HCT116 (cell line): ENCODE results near the gene CXCR4. TPM values are rescaled to one million over a fixed set of nuclear protein-coding genes. Genes with fewer than 3 reads are reported as not detected.

Experiments
- ATAC-seq: fragments of 200-7000 bp; cut with Tn5 transposase; 2 replicates; pipeline ENCODE4 v1.9.1; 2020; ENCODE audit warnings: mild to moderate bottlenecking, moderate library complexity
- BruUV-seq: library from RNA; stranded (reverse); fragments of 400-500 nt; replicated peaks from 2 replicates; lab custom pipeline; 2021; lab: Mats Ljungman, UMichigan
- CTCF ChIA-PET: fragments of 300-600 bp; sonication (Branson Sonifier 250); formaldehyde crosslinking; loops from one replicate; lab custom pipeline; 2021; ENCODE audit warnings: antibody characterized with exemption; lab: Charles Lee
- POLR2A ChIA-PET: fragments of 300-600, 350-600 bp; sonication (Branson Sonifier 250); formaldehyde crosslinking; loops from one replicate; lab custom pipeline; 2021; ENCODE audit warnings: antibody characterized with exemption; lab: Charles Lee
- RAD21 ChIA-PET, 2 experiments: fragments of 300-600 bp; sonication (Branson Sonifier 250); formaldehyde crosslinking; loops; one replicate each; lab custom pipeline; 2023; ENCODE audit warnings: low total read pairs in 2 of 2; ENCODE audit not compliant: uncharacterized antibody in 2 of 2, unreplicated experiment in 2 of 2, low non-redundant PET in 1 of 2; lab: Charles Lee
- DNase-seq: peaks from one replicate; pipeline ENCODE4 v3.0.0-alpha.2; 2010; ENCODE audit warnings: low read depth, low spot score
- H2AFZ ChIP-seq: fragments of 200-600 bp; shearing (Covaris generic), sonication (generic); 2 replicates; pipeline ENCODE4 v1.6.1; 2017; ENCODE audit warnings: low read depth, mixed run types, mixed read lengths, antibody characterized with exemption, low read length; ENCODE audit not compliant: poor library complexity, severe bottlenecking
- H3K27ac ChIP-seq: 2 replicates; pipeline ENCODE4 v1.5.1; 2012; ENCODE audit warnings: low read depth, low read length
- H3K27me3 ChIP-seq: fragments of 200-600 bp; sonication (generic); 2 replicates; pipeline ENCODE4 v1.6.1; 2016; ENCODE audit warnings: mixed run types, low read length, mixed read lengths; ENCODE audit not compliant: insufficient read depth
- H3K36me3 ChIP-seq, 2 experiments: fragments of 200-500 bp in 1 of 2; fragments of 200-600 bp in 1 of 2; sonication (Bioruptor generic) in 1 of 2; sonication (generic) in 1 of 2; 2 replicates each; pipeline versions ENCODE4 v1.5.1 to v1.6.1; 2014 to 2016; ENCODE audit warnings: low read length in 2 of 2, inconsistent platforms in 1 of 2, mixed read lengths in 1 of 2, mixed run types in 1 of 2; ENCODE audit not compliant: insufficient read depth in 2 of 2, control insufficient read depth in 1 of 2
- H3K4me1 ChIP-seq, 2 experiments: fragments of 200-600 bp in 1 of 2; sonication (generic) in 1 of 2; 2 replicates each; pipeline versions ENCODE4 v1.5.1 to v1.6.1; 2012 to 2017; ENCODE audit warnings: low read length in 2 of 2, inconsistent platforms in 1 of 2, mild to moderate bottlenecking in 1 of 2, mixed read lengths in 1 of 2, mixed run types in 1 of 2, moderate library complexity in 1 of 2; ENCODE audit not compliant: insufficient read depth in 2 of 2, control insufficient read depth in 1 of 2
- H3K4me2 ChIP-seq: fragments of 200-600 bp; sonication (generic); 2 replicates; pipeline ENCODE4 v1.6.1; 2017; ENCODE audit warnings: mixed run types, low read length, mixed read lengths
- H3K4me3 ChIP-seq, 2 experiments: fragments of 200-600 bp in 1 of 2; sonication (generic) in 1 of 2; replicated peaks in 1 of 2; 2 replicates each; pipeline ENCODE4 v1.5.1; 2011 to 2016; ENCODE audit warnings: low read length in 2 of 2, control low read depth in 1 of 2, low read depth in 1 of 2, mild to moderate bottlenecking in 1 of 2, mixed read lengths in 1 of 2, mixed run types in 1 of 2
- H3K79me2 ChIP-seq: fragments of 200-600 bp; sonication (generic); 2 replicates; pipeline ENCODE4 v1.6.1; 2017; ENCODE audit warnings: mild to moderate bottlenecking, mixed run types, low read length, moderate library complexity, mixed read lengths; ENCODE audit not compliant: insufficient read depth
- H3K9ac ChIP-seq: fragments of 200-600 bp; sonication (generic); 2 replicates; pipeline ENCODE4 v1.6.1; 2016; ENCODE audit warnings: low read length, mixed read lengths
- H3K9me2 ChIP-seq: fragments of 200-600 bp; sonication (generic), shearing (Covaris generic); 2 replicates; pipeline ENCODE4 v1.6.1; 2017; ENCODE audit warnings: mixed run types, mild to moderate bottlenecking, moderate library complexity; ENCODE audit not compliant: insufficient read depth
- H3K9me3 ChIP-seq, 2 experiments: fragments of 200-500 bp in 1 of 2; fragments of 200-600 bp in 1 of 2; sonication (Bioruptor generic) in 1 of 2; sonication (generic) in 1 of 2; 2 replicates each; pipeline ENCODE4 v1.6.1; 2014 to 2017; ENCODE audit warnings: low read length in 2 of 2, mixed read lengths in 2 of 2, inconsistent platforms in 1 of 2, low read depth in 1 of 2, mild to moderate bottlenecking in 1 of 2, mixed run types in 1 of 2, moderate library complexity in 1 of 2; ENCODE audit not compliant: control insufficient read depth in 1 of 2, insufficient read depth in 1 of 2
- H4K20me1 ChIP-seq: fragments of 200-600 bp; sonication (generic), shearing (Covaris generic); 2 replicates; pipeline ENCODE4 v1.6.1; 2017; ENCODE audit warnings: mixed run types, mild to moderate bottlenecking, moderate library complexity; ENCODE audit not compliant: insufficient read depth
- CEBPB ChIP-seq: IDR thresholded peaks from 2 replicates; pipeline ENCODE4 v1.6.1; 2012; ENCODE audit warnings: low read depth
- EGR1 ChIP-seq: IDR thresholded peaks from 2 replicates; pipeline ENCODE4 v1.6.1; 2012; ENCODE audit warnings: low read depth
- ELF1 ChIP-seq: IDR thresholded peaks from 2 replicates; pipeline ENCODE4 v1.6.1; 2012; ENCODE audit warnings: low read depth, borderline replicate concordance
- EZH2 ChIP-seq: fragments of 200-600 bp; sonication (generic); IDR thresholded peaks from 2 replicates; pipeline ENCODE4 v1.6.1; 2017; ENCODE audit warnings: antibody characterized with exemption, mixed run types
- EZH2phosphoT487 ChIP-seq: fragments of 200-600 bp; IDR thresholded peaks from 2 replicates; pipeline ENCODE4 v1.6.1; 2018; ENCODE audit warnings: antibody characterized with exemption, borderline replicate concordance
- POLR2A ChIP-seq: IDR thresholded peaks from 2 replicates; pipeline ENCODE4 v1.7.0; 2011; ENCODE audit warnings: borderline replicate concordance; ENCODE audit not compliant: insufficient read depth, insufficient read length; ENCODE audit errors: extremely low read depth
- POLR2AphosphoS5 ChIP-seq: IDR thresholded peaks from 2 replicates; pipeline ENCODE4 v1.6.1; 2011; ENCODE audit warnings: mild to moderate bottlenecking, low read depth, low read length, moderate library complexity
- SP1 ChIP-seq: IDR thresholded peaks from 2 replicates; pipeline ENCODE4 v1.6.1; 2012; ENCODE audit warnings: low read depth
- SRF ChIP-seq: IDR thresholded peaks from 2 replicates; pipeline ENCODE4 v1.6.1; 2012; ENCODE audit warnings: low read depth
- TCF7L2 ChIP-seq: IDR thresholded peaks from 2 replicates; pipeline ENCODE4 v1.7.0; 2011; ENCODE audit warnings: borderline replicate concordance, inconsistent platforms; ENCODE audit not compliant: insufficient read depth, insufficient read length; ENCODE audit errors: extremely low read depth
- YY1 ChIP-seq: IDR thresholded peaks from 2 replicates; pipeline ENCODE4 v1.6.1; 2011; ENCODE audit warnings: low read length, low read depth, moderate library complexity, mild to moderate bottlenecking; ENCODE audit not compliant: insufficient replicate concordance; ENCODE audit errors: extremely low read depth
- ZFX ChIP-seq: fragments of 450-650 bp; IDR thresholded peaks from 2 replicates; pipeline ENCODE4 v1.6.1; 2017
- ZNF274 ChIP-seq: fragments of 200-500 bp; sonication (Bioruptor generic); IDR thresholded peaks from 2 replicates; pipeline ENCODE4 v1.6.1; 2014; ENCODE audit warnings: mild to moderate bottlenecking, low read depth, low read length, inconsistent platforms
- intact Hi-C: fragments of 100-400 bp; cut with micrococcal nuclease; formaldehyde crosslinking; loops from 2 replicates; pipeline ENCODE4 v1.10.0; 2022
- total RNA-seq: library from RNA; stranded (reverse); gene quantifications from one replicate; pipeline ENCODE4 v1.2.1, GENCODE V29; 2021; ENCODE audit not compliant: unreplicated experiment
- TF ChIP-seq, protein P1 (sequence below), 3 experiments: fragments of 200-600 bp in 1 of 3; sonication (generic) in 1 of 3; IDR thresholded peaks in 2 of 3; conservative IDR thresholded peaks in 1 of 3; 2 replicates each; pipeline ENCODE4 v1.5.1; 2012 to 2017; ENCODE audit warnings: low read depth in 2 of 3, low read length in 2 of 3, antibody characterized with exemption in 1 of 3, borderline replicate concordance in 1 of 3, control low read depth in 1 of 3, mild to moderate bottlenecking in 1 of 3, mixed read lengths in 1 of 3, mixed run types in 1 of 3, moderate library complexity in 1 of 3; ENCODE audit not compliant: insufficient read depth in 1 of 3
- TF ChIP-seq, protein P2 (sequence below): IDR thresholded peaks from 2 replicates; pipeline ENCODE4 v1.6.1; 2012
- TF ChIP-seq, protein P3 (sequence below): IDR thresholded peaks from 2 replicates; pipeline ENCODE4 v1.6.1; 2012; ENCODE audit warnings: low read depth

The CXCR4 gene
- total RNA-seq, 1 experiment from 2014 or later, result 1.3 TPM

DNA sequence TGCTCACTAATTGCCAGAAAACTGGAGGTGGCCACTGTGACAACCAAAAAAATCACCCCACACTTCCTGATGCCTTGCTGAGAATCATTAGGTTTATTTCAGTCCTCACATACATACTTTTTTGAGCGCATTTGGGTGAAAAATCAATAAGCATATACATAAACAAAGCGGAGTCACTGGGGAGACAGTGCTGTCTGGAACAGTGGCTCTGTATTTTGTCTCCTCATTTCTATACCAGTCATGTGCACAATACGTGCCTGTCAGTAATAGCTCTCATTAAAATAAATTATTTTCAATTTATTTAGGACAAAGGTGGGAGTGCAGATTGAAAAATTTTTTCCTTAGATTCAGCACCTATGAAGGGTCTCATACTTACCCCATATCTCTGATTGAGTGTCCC lies 48.2 kb downstream of the CXCR4 start (continued):
- TF ChIP-seq, protein P1, sequence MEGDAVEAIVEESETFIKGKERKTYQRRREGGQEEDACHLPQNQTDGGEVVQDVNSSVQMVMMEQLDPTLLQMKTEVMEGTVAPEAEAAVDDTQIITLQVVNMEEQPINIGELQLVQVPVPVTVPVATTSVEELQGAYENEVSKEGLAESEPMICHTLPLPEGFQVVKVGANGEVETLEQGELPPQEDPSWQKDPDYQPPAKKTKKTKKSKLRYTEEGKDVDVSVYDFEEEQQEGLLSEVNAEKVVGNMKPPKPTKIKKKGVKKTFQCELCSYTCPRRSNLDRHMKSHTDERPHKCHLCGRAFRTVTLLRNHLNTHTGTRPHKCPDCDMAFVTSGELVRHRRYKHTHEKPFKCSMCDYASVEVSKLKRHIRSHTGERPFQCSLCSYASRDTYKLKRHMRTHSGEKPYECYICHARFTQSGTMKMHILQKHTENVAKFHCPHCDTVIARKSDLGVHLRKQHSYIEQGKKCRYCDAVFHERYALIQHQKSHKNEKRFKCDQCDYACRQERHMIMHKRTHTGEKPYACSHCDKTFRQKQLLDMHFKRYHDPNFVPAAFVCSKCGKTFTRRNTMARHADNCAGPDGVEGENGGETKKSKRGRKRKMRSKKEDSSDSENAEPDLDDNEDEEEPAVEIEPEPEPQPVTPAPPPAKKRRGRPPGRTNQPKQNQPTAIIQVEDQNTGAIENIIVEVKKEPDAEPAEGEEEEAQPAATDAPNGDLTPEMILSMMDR (IDR thresholded peaks at IDR 0.05 in 2 of 3, conservative IDR thresholded peaks at IDR 0.05 in 1 of 3; ENCODE audit: borderline replicate concordance in 1 of 3, insufficient read depth in 1 of 3, low read depth in 2 of 3, low read length in 2 of 3), result no peak

DNA sequence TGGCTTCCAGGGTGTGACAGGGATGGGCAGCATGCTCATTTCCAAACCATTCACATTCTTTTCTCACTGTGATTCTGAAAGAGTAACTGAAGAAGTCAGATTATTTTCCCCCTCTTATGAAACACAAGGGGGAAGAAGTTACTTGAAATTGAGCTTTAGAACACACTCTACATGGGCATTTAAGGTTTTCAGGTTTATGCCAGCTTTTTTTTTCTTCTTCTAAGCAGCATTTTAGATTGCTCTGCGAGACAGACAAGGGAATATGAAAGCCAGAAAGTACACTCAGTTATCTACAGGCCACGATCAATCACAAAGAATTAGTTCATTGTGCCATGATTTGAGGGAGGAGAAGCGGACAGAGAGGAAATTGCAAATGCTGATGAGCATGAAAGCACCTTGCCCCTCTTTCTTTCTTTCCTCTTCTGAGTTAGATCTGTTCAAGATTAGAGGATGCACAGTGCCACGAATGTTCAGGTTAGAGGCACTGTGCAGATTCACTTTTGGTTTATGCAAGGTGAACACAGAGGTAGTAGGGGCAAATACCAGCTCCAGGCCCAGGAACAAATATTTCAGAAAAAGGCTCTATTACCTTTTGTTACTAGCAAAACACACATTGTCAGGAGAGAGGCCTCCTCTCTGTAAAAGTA lies 49.2 kb downstream of the CXCR4 start:
- Histone ChIP-seq H3K9me2 (no peaks in the 10 kb centered on the region), H3K9me3 (no peaks in the 10 kb centered on the region; a peak in 1 of 4 replicates), H2AFZ (no peak overlapping the region), H3K36me3 (no peaks in the 10 kb centered on the region), H3K4me3 (no peak overlapping the region), H3K4me1 (peaks cover 9 to 10% of the 10 kb centered on the region in 2 experiments), H3K9ac (no peak overlapping the region), H4K20me1 (no peaks in the 10 kb centered on the region), H3K27ac (no peak overlapping the region), H3K79me2 (no peaks in the 10 kb centered on the region), H3K4me2 (no peak overlapping the region), H3K27me3 (no peaks in the 10 kb centered on the region)
- ATAC-seq, result no peak
- CTCF ChIA-PET, result no interaction called here
- BruUV-seq, result no TSS peak
- intact Hi-C loops, result no loop called here
- POLR2A ChIA-PET, result no interaction called here
- RAD21 ChIA-PET, result no interaction called here
- DNase-seq, result no peak
- TF ChIP-seq SP1, result no peak
- TF ChIP-seq, protein P1 (IDR thresholded peaks at IDR 0.05 in 2 of 3, conservative IDR thresholded peaks at IDR 0.05 in 1 of 3; ENCODE audit: borderline replicate concordance in 1 of 3, insufficient read depth in 1 of 3, low read depth in 2 of 3, low read length in 2 of 3), result no peak
- TF ChIP-seq YY1, result no peak
- TF ChIP-seq ELF1, result no peak
- TF ChIP-seq, protein P2, sequence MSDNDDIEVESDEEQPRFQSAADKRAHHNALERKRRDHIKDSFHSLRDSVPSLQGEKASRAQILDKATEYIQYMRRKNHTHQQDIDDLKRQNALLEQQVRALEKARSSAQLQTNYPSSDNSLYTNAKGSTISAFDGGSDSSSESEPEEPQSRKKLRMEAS, result no peak
- no peak for TF ChIP-seq POLR2A
- TF ChIP-seq SRF, result no peak
- no peak for TF ChIP-seq TCF7L2
- no peak for TF ChIP-seq ZNF274
- TF ChIP-seq POLR2AphosphoS5, result no peak
- TF ChIP-seq, protein P3, sequence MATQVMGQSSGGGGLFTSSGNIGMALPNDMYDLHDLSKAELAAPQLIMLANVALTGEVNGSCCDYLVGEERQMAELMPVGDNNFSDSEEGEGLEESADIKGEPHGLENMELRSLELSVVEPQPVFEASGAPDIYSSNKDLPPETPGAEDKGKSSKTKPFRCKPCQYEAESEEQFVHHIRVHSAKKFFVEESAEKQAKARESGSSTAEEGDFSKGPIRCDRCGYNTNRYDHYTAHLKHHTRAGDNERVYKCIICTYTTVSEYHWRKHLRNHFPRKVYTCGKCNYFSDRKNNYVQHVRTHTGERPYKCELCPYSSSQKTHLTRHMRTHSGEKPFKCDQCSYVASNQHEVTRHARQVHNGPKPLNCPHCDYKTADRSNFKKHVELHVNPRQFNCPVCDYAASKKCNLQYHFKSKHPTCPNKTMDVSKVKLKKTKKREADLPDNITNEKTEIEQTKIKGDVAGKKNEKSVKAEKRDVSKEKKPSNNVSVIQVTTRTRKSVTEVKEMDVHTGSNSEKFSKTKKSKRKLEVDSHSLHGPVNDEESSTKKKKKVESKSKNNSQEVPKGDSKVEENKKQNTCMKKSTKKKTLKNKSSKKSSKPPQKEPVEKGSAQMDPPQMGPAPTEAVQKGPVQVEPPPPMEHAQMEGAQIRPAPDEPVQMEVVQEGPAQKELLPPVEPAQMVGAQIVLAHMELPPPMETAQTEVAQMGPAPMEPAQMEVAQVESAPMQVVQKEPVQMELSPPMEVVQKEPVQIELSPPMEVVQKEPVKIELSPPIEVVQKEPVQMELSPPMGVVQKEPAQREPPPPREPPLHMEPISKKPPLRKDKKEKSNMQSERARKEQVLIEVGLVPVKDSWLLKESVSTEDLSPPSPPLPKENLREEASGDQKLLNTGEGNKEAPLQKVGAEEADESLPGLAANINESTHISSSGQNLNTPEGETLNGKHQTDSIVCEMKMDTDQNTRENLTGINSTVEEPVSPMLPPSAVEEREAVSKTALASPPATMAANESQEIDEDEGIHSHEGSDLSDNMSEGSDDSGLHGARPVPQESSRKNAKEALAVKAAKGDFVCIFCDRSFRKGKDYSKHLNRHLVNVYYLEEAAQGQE, result no peak
- no peak for TF ChIP-seq EZH2phosphoT487
- TF ChIP-seq ZFX, result no peak
- no peak for TF ChIP-seq CEBPB
- TF ChIP-seq EGR1, result no peak
- no peak for TF ChIP-seq EZH2
